Measurements from ENCODE around the gene ZBED1. TPM values are rescaled to one million over a fixed set of nuclear protein-coding genes. Genes with fewer than 3 reads are reported as not detected.

ZBED1 gene
- total and polyA plus RNA-seq, 9 of the 15 experiments (the other 6 are each of a cell fraction or from before 2014, with no cell fraction given), result 0.61 to 27.6 (median 13.9) TPM

GRCh38 chrX:2517055-2517454 is 16.3 kb upstream of the ZBED1 start:
- Histone ChIP-seq H3K9ac (ENCODE audit: insufficient read depth in 1 of 2, low read depth in 2 of 2, low read length in 2 of 2) (no peak overlapping the region), H3K9me3 (replicated peaks; ENCODE audit: control insufficient read depth, insufficient read depth, low read depth, low read length) (no peaks in the 10 kb centered on the region), H2AFZ (ENCODE audit: low read depth, low read length) (no peak overlapping the region), H3K27me3 (ENCODE audit: control insufficient read depth in 2 of 2, insufficient read depth in 2 of 2, low read length in 2 of 2) (no peaks in the 10 kb centered on the region; a peak in 3 of 5 replicates), H4K20me1 (replicated peaks; ENCODE audit: control insufficient read depth, insufficient read depth, low read length) (no peaks in the 10 kb centered on the region), H3K4me1 (replicated peaks in 1 of 2; ENCODE audit: control insufficient read depth in 2 of 2, insufficient read depth in 2 of 2, low read length in 2 of 2) (no peaks in the 10 kb centered on the region), H3K36me3 (ENCODE audit: control insufficient read depth, insufficient read depth, low read length) (no peaks in the 10 kb centered on the region), H3K27ac (ENCODE audit: extremely low read depth, low read depth, low read length) (no peak overlapping the region), H3K4me3 (no peak overlapping the region), H3K4me2 (ENCODE audit: insufficient read depth, low read length) (no peak overlapping the region), H3K9me1 (ENCODE audit: control insufficient read depth, insufficient read depth, low read length) (no peaks in the 10 kb centered on the region), H3K79me2 (ENCODE audit: control insufficient read depth, insufficient read depth, low read length) (no peaks in the 10 kb centered on the region)
- ChIA-PET CTCF (ENCODE audit: low intra/inter-chr PET ratio) (no interaction called here), POLR2A (no interaction called here)
- BruUV-seq (replicated peaks), result no TSS peak
- intact Hi-C loops (cut with micrococcal nuclease) (no loop called here), in situ Hi-C loops (cut with MboI) (no loop called here)
- FAIRE-seq (no peak), DNase-seq (ENCODE audit: extremely low read depth in 1 of 4, low spot score in 3 of 4) (no peak), ATAC-seq (no peak)
- WGBS (ENCODE audit: insufficient coverage, low coverage, missing lambda C conversion rate), result 0% methylated on average over 6 of the region's 6 CpGs
- no peak for TF ChIP-seq NFIC (IDR thresholded peaks at IDR 0.05)
- TF ChIP-seq, protein P1, sequence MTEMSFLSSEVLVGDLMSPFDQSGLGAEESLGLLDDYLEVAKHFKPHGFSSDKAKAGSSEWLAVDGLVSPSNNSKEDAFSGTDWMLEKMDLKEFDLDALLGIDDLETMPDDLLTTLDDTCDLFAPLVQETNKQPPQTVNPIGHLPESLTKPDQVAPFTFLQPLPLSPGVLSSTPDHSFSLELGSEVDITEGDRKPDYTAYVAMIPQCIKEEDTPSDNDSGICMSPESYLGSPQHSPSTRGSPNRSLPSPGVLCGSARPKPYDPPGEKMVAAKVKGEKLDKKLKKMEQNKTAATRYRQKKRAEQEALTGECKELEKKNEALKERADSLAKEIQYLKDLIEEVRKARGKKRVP (CRISPR knock-in tag; IDR thresholded peaks at IDR 0.05), result no peak
- TF ChIP-seq LCOR (CRISPR knock-in tag; IDR thresholded peaks at IDR 0.05), result no peak
- TF ChIP-seq ZNF282 (CRISPR knock-in tag; IDR thresholded peaks at IDR 0.05), result no peak
- no peak for TF ChIP-seq GATAD2B (IDR thresholded peaks at IDR 0.05; ENCODE audit: borderline replicate concordance)
- no peak for TF ChIP-seq ZNF174 (CRISPR knock-in tag; IDR thresholded peaks at IDR 0.05)
- no peak for TF ChIP-seq TRIM25 (IDR thresholded peaks at IDR 0.05; ENCODE audit: borderline replicate concordance)
- no peak for TF ChIP-seq NONO (IDR thresholded peaks at IDR 0.05; ENCODE audit: low read depth in 2 of 2, low read length in 1 of 2)
- TF ChIP-seq ETS1 (conservative IDR thresholded peaks at IDR 0.05; ENCODE audit: control insufficient read depth, low read depth, low read length), result no peak
- TF ChIP-seq COPS2 (conservative IDR thresholded peaks at IDR 0.05), result no peak
- TF ChIP-seq HMGN3 (IDR thresholded peaks at IDR 0.05; ENCODE audit: borderline replicate concordance, extremely low read depth, insufficient read length, low read depth, low read length), result no peak
- TF ChIP-seq HNRNPL (IDR thresholded peaks at IDR 0.05; ENCODE audit: low read depth, low read length), result no peak
